Activated T-cell treated with anti-CD3 and anti-CD28 coated beads, Interleukin-2, amount 50 U/mL, for 72 hours (primary cell): ENCODE results near the gene FAH. TPM values are rescaled to one million over a fixed set of nuclear protein-coding genes. Genes with fewer than 3 reads are reported as not detected.

Source experiments
- ATAC-seq, 2 donors: fragments of 150-1000 bp; cut with Tn5 transposase; replicated peaks in 1 of 2; 2 replicates each; pipeline ENCODE4 v1.10.0; 2021; ENCODE audit warnings: moderate library complexity in 2 of 2, mild to moderate bottlenecking in 1 of 2
- DNase-seq, 2 donors: peaks; one replicate each; pipeline ENCODE4 v3.0.0; 2021 to 2022; ENCODE audit warnings: mixed read lengths in 1 of 2
- H3K27ac Mint-ChIP-seq: one replicate; pipeline ENCODE4 v1.8.0; 2022; ENCODE audit warnings: mild to moderate bottlenecking, moderate library complexity, mixed read lengths
- H3K27me3 Mint-ChIP-seq: one replicate; pipeline ENCODE4 v1.8.0; 2022; ENCODE audit warnings: low read depth, mixed read lengths
- H3K36me3 Mint-ChIP-seq, 2 donors: one replicate each; pipeline ENCODE4 v1.8.0; 2022; ENCODE audit warnings: mixed read lengths in 2 of 2, mild to moderate bottlenecking in 1 of 2; ENCODE audit not compliant: insufficient read depth in 2 of 2
- H3K4me1 Mint-ChIP-seq: one replicate; pipeline ENCODE4 v1.8.0; 2022; ENCODE audit warnings: low read depth, mixed read lengths
- H3K4me3 Mint-ChIP-seq, 2 donors: one replicate each; pipeline ENCODE4 v1.8.0; 2022; ENCODE audit warnings: mild to moderate bottlenecking in 2 of 2, mixed read lengths in 2 of 2, moderate library complexity in 2 of 2
- H3K9me3 Mint-ChIP-seq, 2 donors: one replicate each; pipeline ENCODE4 v1.8.0; 2022; ENCODE audit warnings: mixed read lengths in 2 of 2
- total RNA-seq, 2 donors: library from RNA; stranded (reverse); gene quantifications; one replicate each; pipeline ENCODE4 v1.2.3, GENCODE V29; 2022

Gene FAH
- total RNA-seq, 2 donors from 2014 or later, result 66.3 to 74.3 TPM

DNA sequence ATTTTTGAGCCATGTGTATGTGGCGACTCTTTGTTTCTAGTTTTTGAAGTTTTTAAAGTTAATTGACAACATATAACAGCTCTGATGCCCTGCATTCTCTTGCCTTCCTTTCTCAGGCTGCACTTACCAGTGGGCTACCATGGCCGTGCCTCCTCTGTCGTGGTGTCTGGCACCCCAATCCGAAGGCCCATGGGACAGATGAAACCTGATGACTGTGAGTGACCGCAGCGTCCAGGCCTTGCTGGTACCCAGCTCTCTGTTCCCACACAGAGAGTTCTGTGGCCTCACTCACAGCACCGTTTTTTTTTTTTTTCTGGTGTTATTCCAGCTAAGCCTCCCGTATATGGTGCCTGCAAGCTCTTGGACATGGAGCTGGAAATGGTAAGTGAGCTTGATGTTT is 15.1 kb downstream of the FAH start:
- ATAC-seq (no peak), DNase-seq (no peak)
- Mint-ChIP-seq H3K4me1 (no peaks in the 10 kb centered on the region), H3K36me3 (peaks cover 4 to 14% of the 10 kb centered on the region in 2 donors), H3K27me3 (no peaks in the 10 kb centered on the region), H3K27ac (peak overlapping the region; percentile 18), H3K4me3 (no peak overlapping the region), H3K9me3 (no peaks in the 10 kb centered on the region)

DNA sequence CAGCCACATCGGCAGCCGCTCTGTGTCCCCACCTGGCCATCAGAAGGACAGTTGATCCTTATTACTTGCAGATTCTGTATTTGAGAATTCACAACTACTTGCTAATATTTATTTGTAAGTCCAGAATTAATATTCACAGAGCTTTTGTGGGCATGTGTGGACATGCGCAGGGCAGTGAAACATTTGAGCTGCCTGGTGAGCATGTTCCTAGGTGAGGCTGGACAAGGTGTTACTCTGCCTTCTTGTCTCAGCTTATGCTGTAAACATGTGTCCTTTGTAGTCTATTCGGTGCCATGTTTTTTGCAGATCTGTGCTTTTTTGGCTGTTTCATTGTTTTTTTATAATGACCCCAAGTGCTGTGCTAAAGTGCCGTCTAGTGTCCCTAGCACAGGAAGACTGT is 15.6 kb downstream of the FAH start:
- H3K36me3 Mint-ChIP-seq, result peaks cover 4 to 14% of the 10 kb centered on the region in 2 donors
- no peak overlapping the region for H3K27ac Mint-ChIP-seq
- no peak for DNase-seq

DNA sequence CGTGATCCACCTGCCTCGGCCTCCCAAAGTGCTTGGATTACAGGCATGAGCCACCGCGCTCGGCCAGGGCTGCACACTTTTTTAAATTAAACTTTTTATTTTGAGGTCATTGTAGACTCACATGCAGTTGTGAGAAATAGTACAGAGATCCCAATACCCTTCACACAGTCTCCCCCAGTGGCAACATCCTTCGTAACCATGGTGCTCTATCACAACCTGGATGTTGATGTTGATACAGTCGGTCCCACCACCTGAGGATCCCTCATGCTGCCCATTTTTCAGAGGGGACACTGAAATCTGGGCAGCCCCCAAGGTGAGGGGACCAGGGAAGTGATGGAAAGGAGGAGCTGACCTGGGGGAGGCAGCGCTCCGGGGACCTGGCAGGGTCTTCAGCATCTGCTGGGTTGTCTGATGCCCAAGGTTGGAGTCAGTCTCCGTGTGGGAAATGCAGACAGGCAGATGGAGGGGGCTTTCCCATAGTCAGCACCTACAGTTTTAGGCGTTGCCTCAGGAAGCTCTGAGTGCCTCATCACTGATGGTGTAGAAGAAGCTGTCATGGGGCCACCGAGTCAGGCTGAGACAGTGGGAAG is 17.1 kb downstream of the FAH start:
- no peaks in the 10 kb centered on the region for H3K27me3 Mint-ChIP-seq
- H3K4me1 Mint-ChIP-seq, result no peaks in the 10 kb centered on the region
- peaks cover 0 to 15% of the 10 kb centered on the region in 2 donors for H3K36me3 Mint-ChIP-seq
- DNase-seq, result no peak
- no peak overlapping the region for H3K27ac Mint-ChIP-seq
- ATAC-seq, result no peak
- H3K4me3 Mint-ChIP-seq, result no peak overlapping the region
- H3K9me3 Mint-ChIP-seq, result no peaks in the 10 kb centered on the region

More for the DNA sequence above, 15.6 kb downstream of the FAH start:
- Mint-ChIP-seq H3K4me1 (no peaks in the 10 kb centered on the region), H3K9me3 (no peaks in the 10 kb centered on the region), H3K4me3 (no peak overlapping the region), H3K27me3 (no peaks in the 10 kb centered on the region)
- no peak for ATAC-seq

DNA sequence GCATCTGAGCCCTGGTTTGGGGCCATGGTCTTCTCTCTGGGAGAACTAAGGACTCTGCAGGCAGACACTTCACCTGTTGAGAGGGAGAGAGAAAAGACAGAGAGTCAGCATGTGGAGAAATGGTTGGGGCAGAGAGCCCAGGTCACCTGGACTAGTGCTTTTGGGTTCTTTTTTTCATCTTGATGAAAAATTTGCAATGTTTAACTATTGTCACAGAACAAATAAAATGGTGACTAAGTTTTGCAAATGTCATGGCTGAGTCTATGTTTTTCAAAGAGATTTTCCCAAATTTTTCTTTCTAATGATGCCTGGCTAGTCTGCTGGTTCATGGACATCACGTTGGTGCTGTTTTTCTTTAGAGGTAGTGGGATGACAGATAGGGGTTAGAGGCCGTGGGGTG is 17.8 kb downstream of the FAH start:
- Mint-ChIP-seq H3K4me3 (no peak overlapping the region), H3K4me1 (no peaks in the 10 kb centered on the region), H3K27me3 (no peaks in the 10 kb centered on the region), H3K9me3 (no peaks in the 10 kb centered on the region), H3K36me3 (peaks cover 0 to 15% of the 10 kb centered on the region in 2 donors), H3K27ac (no peak overlapping the region)
- ATAC-seq (no peak), DNase-seq (no peak)

DNA sequence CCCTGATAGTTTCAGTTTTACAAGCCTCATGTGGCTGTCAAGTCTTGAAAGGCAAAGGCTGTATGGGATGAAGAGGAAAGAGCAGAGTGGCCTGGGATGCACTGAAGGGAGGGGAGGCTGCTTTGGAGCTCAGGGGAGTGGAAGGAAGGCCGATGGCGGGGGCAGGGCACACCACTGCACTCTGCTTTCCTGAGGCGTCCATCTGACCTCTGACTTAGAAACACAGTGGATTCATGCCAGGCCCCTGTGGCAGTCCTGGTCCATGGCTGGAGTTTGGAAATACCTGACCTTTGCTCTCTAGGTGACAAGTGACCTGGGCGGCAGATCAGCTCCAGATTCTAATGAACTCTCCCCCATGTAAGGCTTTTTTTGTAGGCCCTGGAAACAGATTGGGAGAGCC is 19.0 kb downstream of the FAH start:
- ATAC-seq (no peak), DNase-seq (no peak)
- Mint-ChIP-seq H3K4me1 (no peaks in the 10 kb centered on the region), H3K36me3 (peaks cover 0 to 15% of the 10 kb centered on the region in 2 donors), H3K27ac (no peak overlapping the region), H3K9me3 (no peaks in the 10 kb centered on the region), H3K27me3 (no peaks in the 10 kb centered on the region), H3K4me3 (no peak overlapping the region)

DNA sequence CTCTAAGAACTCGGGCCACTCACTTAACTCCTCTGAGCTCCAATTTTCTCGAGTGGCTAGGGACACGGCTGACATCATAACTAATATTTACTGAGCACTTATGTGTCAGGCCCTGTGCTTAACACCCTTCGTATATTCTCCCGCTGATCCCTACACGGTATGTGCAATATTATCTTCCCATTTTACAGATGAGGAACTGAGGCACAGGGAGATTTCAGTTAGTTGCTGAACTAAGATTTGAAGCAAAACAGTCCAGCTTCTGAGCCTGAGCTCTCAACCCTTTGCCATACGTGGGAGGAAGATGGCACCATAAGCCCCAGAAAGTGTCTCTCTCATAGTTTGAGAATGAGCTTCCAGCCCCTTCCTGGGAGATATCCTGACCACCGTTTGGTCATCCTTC is 19.6 kb downstream of the FAH start:
- no peaks in the 10 kb centered on the region for H3K27me3 Mint-ChIP-seq

DNA sequence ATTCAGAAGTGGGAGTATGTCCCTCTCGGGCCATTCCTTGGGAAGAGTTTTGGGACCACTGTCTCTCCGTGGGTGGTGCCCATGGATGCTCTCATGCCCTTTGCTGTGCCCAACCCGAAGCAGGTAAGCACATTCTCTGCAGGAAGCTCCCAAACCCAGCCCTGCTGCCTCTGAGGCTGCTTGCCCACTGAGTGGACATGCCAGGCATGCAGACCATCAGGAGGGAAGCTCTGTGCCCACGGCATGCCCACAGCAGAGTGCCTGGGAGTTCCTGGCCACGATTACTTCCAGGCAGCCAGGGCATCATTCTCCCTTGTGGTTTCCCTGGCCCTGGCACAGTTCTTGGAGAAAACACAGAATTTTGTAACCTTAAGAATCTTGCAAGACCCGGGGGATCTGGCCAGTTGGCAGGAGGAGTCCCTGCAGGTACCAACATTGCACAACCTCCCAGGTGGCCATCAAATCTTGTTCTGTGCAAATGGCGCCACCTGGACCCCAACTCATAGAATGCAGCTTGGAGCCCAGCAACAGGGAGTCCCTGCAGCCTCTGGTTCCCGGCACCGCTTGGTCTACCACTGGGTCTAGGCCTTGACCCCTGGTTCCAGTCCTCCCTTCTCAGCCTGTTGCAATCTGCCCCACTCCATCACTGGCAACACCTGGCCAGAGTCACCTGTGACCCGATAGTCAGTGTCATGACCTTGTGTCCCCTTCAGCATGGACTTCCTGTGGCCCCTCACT is 20.4 kb downstream of the FAH start:
- no peaks in the 10 kb centered on the region for H3K27me3 Mint-ChIP-seq
- peaks cover 0 to 16% of the 10 kb centered on the region in 2 donors for H3K36me3 Mint-ChIP-seq
- H3K27ac Mint-ChIP-seq, result no peak overlapping the region
- H3K4me3 Mint-ChIP-seq, result no peak overlapping the region
- peak; percentile 73 to 83 for ATAC-seq
- no peaks in the 10 kb centered on the region for H3K4me1 Mint-ChIP-seq
- H3K9me3 Mint-ChIP-seq, result no peaks in the 10 kb centered on the region
- peak; percentile 68 to 77 for DNase-seq

More for the DNA sequence above, 19.6 kb downstream of the FAH start:
- ATAC-seq (no peak), DNase-seq (no peak)
- Mint-ChIP-seq H3K9me3 (no peaks in the 10 kb centered on the region), H3K27ac (no peak overlapping the region), H3K4me3 (no peak overlapping the region), H3K36me3 (peaks cover 0 to 15% of the 10 kb centered on the region in 2 donors), H3K4me1 (no peaks in the 10 kb centered on the region)

DNA sequence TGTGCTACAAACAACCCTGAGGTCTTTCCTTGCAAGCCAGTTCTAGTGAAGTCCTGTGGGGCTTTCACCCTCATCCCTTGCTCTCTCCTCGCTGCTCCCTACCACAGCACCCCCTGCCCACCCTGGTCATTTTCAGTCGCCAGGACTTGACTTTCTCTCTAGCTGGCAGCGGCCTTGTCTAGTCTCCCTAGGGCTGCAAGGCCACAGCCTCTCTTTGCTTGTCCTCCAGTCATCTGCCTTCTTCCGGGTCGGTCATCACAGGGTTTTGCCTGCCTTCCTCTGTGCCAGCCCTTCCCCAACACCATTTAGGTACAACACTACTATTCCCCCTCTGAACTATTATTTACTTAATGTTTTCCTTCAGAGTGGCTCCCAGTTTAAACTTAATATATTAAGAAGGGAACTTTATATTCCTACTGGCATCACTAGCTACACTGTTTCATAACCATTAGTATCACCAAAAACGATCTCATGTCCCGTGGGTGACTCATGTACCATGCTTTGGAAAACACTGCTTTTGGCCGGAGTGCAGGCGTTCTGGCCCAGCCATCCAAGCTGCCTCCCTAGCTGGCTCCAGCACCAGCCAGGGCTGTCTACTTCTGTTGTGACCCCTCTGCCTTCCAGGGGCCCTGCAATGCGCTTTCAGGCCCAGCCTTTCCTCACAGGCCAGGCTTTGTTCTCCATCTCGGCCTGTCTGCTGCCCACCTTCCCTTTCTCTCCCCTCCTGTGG is 21.4 kb downstream of the FAH start:
- H3K4me3 Mint-ChIP-seq, result no peak overlapping the region
- no peak overlapping the region for H3K27ac Mint-ChIP-seq

DNA sequence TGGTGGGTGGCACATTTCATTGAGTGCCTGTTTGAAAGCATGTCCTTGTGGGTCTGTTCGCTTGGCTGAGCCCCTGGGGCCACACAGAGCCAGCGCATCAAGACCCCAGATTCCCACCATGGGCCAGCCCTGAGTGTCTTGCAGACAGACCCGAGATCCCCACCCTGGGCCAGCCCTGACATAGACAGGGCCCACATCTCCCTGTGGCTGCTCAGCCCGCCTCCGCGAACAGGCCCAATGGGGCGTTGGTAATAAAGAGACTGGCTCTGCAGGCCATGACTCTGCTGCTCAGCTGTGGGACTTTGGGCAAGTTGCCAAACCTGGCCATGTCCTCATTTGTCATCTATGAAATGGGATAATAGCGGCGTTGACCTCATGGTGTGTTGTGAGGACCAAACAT is 22.6 kb downstream of the FAH start:
- DNase-seq (no peak), ATAC-seq (no peak)
- Mint-ChIP-seq H3K4me3 (no peak overlapping the region), H3K27ac (no peak overlapping the region), H3K27me3 (no peaks in the 10 kb centered on the region), H3K9me3 (no peaks in the 10 kb centered on the region), H3K36me3 (peaks cover 2 to 17% of the 10 kb centered on the region in 2 donors), H3K4me1 (no peaks in the 10 kb centered on the region)

More for the DNA sequence above, 21.4 kb downstream of the FAH start:
- no peak for DNase-seq
- Mint-ChIP-seq H3K9me3 (no peaks in the 10 kb centered on the region), H3K36me3 (peaks cover 0 to 17% of the 10 kb centered on the region in 2 donors), H3K4me1 (no peaks in the 10 kb centered on the region), H3K27me3 (no peaks in the 10 kb centered on the region)
- no peak for ATAC-seq

DNA sequence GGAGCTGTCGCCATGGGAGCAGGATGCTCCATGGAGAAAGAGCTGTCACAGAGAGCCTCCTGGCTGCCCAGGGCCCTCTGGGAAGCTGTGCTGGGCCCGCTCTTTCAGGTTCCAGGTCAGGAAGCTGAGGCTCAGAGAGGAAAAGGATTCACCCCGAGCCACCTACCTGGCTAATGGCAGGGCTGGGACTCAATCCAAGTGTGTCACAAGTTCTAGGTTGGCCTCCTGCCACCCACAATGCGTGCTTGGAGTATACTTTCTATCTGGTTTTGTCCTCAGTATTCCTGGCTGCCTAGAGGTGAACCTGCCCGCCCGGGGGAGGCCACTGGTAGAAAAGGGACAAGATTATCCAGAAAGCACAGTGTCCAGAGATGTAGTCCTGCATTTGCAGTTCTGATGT is 23.6 kb downstream of the FAH start:
- Mint-ChIP-seq H3K27me3 (no peaks in the 10 kb centered on the region), H3K27ac (no peak overlapping the region)
- ATAC-seq, result no peak

DNA sequence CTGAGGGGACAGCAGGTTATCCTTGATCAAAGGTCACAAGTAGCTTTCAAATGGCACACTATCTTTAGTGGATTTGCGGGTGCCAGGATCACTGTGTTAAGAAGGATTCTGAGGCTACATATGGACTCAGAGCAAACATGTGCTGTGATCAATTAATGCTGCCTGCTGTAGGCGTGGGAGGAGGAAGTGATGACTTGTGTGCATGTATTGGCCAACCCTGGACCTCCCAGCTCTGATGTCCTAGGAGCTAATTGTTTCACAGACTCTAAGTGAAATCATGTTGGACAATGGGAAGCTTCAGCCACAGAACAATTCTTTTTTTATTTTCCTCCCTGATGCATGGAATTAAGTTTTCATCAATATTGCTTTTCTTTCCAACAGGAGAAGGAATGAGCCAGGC is 24.4 kb downstream of the FAH start:
- Mint-ChIP-seq H3K36me3 (peaks cover 2 to 17% of the 10 kb centered on the region in 2 donors), H3K4me3 (no peak overlapping the region), H3K9me3 (no peaks in the 10 kb centered on the region), H3K4me1 (no peaks in the 10 kb centered on the region), H3K27ac (no peak overlapping the region), H3K27me3 (no peaks in the 10 kb centered on the region)
- ATAC-seq (no peak), DNase-seq (no peak)

More for the DNA sequence above, 23.6 kb downstream of the FAH start:
- Mint-ChIP-seq H3K4me1 (no peaks in the 10 kb centered on the region), H3K36me3 (peaks cover 2 to 15% of the 10 kb centered on the region in 2 donors), H3K4me3 (no peak overlapping the region), H3K9me3 (no peaks in the 10 kb centered on the region)
- no peak for DNase-seq

DNA sequence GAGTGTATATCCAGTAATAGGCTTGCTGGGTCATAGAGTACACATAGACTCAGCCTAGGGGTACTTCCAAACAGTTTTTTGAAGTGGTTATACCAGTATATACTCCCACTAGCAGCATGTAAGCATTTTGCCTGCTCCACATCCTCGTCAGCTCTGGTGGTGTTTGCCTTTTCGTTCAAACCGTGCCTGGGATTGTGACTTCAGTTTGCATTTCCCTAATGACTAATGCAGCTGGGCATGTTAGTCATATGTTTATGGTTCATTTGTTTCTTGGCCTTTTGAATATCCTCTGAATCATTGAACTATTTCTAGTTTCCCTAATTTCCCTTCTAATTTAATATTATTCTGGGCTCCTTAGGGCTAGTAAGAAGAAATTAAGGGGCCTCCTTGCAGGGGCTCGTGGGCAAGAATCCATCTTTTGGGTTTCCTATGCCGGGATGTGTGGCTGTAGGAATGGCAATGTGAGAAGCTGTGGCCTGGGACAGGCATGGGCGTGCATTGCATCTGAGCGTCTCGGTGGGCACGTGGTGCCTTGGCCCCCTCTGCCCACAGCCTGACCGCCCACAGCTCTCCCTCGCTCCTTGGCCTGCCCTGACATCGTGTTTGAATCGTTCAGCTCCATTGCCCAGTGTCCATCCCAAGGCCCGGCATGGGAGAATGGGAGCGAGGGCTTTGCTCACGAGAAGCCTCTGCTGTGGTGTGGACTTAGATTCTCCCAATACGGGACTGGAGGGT is 26.4 kb downstream of the FAH start:
- Mint-ChIP-seq H3K4me1 (no peaks in the 10 kb centered on the region), H3K27ac (no peak overlapping the region), H3K27me3 (no peaks in the 10 kb centered on the region), H3K4me3 (no peak overlapping the region), H3K36me3 (peaks cover 4 to 13% of the 10 kb centered on the region in 2 donors), H3K9me3 (no peaks in the 10 kb centered on the region)
- DNase-seq (no peak), ATAC-seq (no peak)

DNA sequence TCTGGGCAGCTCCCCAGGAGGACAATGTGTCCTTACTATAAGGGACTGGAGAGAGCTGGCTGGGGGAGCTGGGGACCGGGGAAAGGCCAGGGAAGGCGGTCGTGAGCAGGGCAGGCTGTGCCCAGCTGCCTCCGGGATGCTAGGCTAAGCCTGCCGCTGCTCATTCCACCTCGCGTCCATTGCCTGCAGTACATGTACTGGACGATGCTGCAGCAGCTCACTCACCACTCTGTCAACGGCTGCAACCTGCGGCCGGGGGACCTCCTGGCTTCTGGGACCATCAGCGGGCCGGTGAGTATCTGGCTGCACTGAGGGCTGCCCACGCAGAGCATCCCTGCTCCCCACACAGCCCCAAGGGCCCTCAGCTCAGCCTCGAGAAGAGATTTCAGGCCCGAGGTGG is 27.1 kb downstream of the FAH start:
- H3K4me3 Mint-ChIP-seq, result no peak overlapping the region
- no peaks in the 10 kb centered on the region for H3K27me3 Mint-ChIP-seq
- ATAC-seq, result no peak
- H3K9me3 Mint-ChIP-seq, result no peaks in the 10 kb centered on the region
- DNase-seq, result no peak
- no peaks in the 10 kb centered on the region for H3K4me1 Mint-ChIP-seq
- peaks cover 4 to 17% of the 10 kb centered on the region in 2 donors for H3K36me3 Mint-ChIP-seq
- H3K27ac Mint-ChIP-seq, result no peak overlapping the region
